CD4-positive, CD25-positive, alpha-beta regulatory T cell (primary cell): ENCODE results near the gene COG5. TPM values are rescaled to one million over a fixed set of nuclear protein-coding genes. Genes with fewer than 3 reads are reported as not detected.

Experiments used
- ATAC-seq, 2 donors: fragments of 150-1000 bp; cut with Tn5 transposase; one replicate each; pipeline ENCODE4 v1.10.0; 2021; ENCODE audit warnings: low read depth in 2 of 2, moderate number of reproducible peaks in 2 of 2, moderate library complexity in 1 of 2
- DNase-seq, 3 donors: peaks; one replicate each; pipeline versions ENCODE4 v3.0.0 to v3.0.0-alpha.2; 2012 to 2022; ENCODE audit warnings: mixed read lengths in 1 of 3
- H3K27ac ChIP-seq: one replicate; pipeline ENCODE4 v1.7.0; 2013; ENCODE audit warnings: mild to moderate bottlenecking, low read length; ENCODE audit not compliant: insufficient read depth, poor library complexity, severe bottlenecking
- H3K27me3 ChIP-seq: one replicate; pipeline ENCODE4 v1.7.0; 2013; ENCODE audit warnings: low read length; ENCODE audit not compliant: control insufficient read depth, insufficient read depth
- H3K36me3 ChIP-seq: one replicate; pipeline ENCODE4 v1.7.0; 2013; ENCODE audit warnings: mild to moderate bottlenecking, low read length, moderate library complexity; ENCODE audit not compliant: control insufficient read depth, insufficient read depth
- H3K4me1 ChIP-seq: 2 replicates; pipeline ENCODE4 v1.7.0; 2013; ENCODE audit warnings: mild to moderate bottlenecking, low read length; ENCODE audit not compliant: insufficient read depth, control insufficient read depth, poor library complexity, severe bottlenecking
- H3K4me3 ChIP-seq: one replicate; pipeline ENCODE4 v1.7.0; 2013; ENCODE audit warnings: low read depth, mild to moderate bottlenecking, low read length, moderate library complexity
- H3K9me3 ChIP-seq, 2 experiments: 1 replicate in 1 of 2; 2 replicates in 1 of 2; pipeline ENCODE4 v1.7.0; 2013; ENCODE audit warnings: low read length in 2 of 2, mild to moderate bottlenecking in 1 of 2, moderate library complexity in 1 of 2; ENCODE audit not compliant: control insufficient read depth in 2 of 2
- H3K27ac Mint-ChIP-seq, 3 donors: one replicate each; pipeline ENCODE4 v1.8.0; 2020 to 2022; ENCODE audit warnings: mild to moderate bottlenecking in 3 of 3, mixed read lengths in 3 of 3, moderate library complexity in 2 of 3
- H3K27me3 Mint-ChIP-seq: one replicate; pipeline ENCODE4 v1.8.0; 2022; ENCODE audit warnings: mild to moderate bottlenecking, mixed read lengths
- H3K36me3 Mint-ChIP-seq: one replicate; pipeline ENCODE4 v1.8.0; 2020; ENCODE audit warnings: mixed read lengths
- H3K4me1 Mint-ChIP-seq, 4 donors: one replicate each; pipeline ENCODE4 v1.8.0; 2020 to 2022; ENCODE audit warnings: mixed read lengths in 4 of 4, mild to moderate bottlenecking in 1 of 4
- H3K4me3 Mint-ChIP-seq, 4 donors: one replicate each; pipeline ENCODE4 v1.8.0; 2020 to 2022; ENCODE audit warnings: mild to moderate bottlenecking in 4 of 4, mixed read lengths in 4 of 4, moderate library complexity in 3 of 4
- H3K9me3 Mint-ChIP-seq, 7 donors: one replicate each; pipeline ENCODE4 v1.8.0; 2020 to 2022; ENCODE audit warnings: mixed read lengths in 7 of 7, mild to moderate bottlenecking in 3 of 7, moderate library complexity in 2 of 7
- polyA plus RNA-seq, 4 donors: library from polyadenylated mRNA; unstranded; fragments of 300-500 nt; fragmentation: Illumina TruSeq; gene quantifications; one replicate each; pipeline ENCODE4 v1.2.3, GENCODE V29; 2021
- total RNA-seq: library from RNA; stranded (reverse); gene quantifications from one replicate; pipeline ENCODE4 v1.2.3, GENCODE V29; 2022

Gene COG5
- total and polyA plus RNA-seq, 5 donors from 2014 or later = 23.2 to 68.2 (median 34.5) TPM

DNA sequence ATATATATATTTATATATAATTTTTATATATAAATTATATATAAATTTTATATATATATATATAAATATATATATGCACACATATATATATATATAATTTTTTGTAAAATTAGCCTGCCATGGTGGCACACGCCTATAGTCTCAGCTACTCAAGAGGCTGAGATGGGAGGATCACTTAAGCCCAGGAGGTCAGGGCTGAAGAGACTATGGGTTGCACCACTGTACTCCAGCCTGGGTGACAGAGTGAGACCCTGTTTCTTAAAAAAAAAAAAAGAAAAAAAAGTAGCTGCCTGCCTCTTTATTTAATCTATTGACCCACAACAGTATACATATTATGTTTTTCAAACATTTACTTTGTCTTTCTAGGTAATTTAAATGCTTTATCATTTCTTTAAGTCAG, 35.5 kb upstream of the COG5 start:
- peaks cover 28% of the 10 kb centered on the region for H3K36me3 ChIP-seq
- no peaks in the 10 kb centered on the region for H3K9me3 ChIP-seq
- Mint-ChIP-seq H3K9me3 (no peaks in the 10 kb centered on the region), H3K4me3 (no peak overlapping the region), H3K4me1 (peaks cover 0 to 4% (median 0%) of the 10 kb centered on the region in 4 donors), H3K36me3 (peaks cover 33% of the 10 kb centered on the region), H3K27ac (no peak overlapping the region), H3K27me3 (no peaks in the 10 kb centered on the region)
- no peak overlapping the region for H3K27ac ChIP-seq
- no peak overlapping the region for H3K4me3 ChIP-seq
- H3K4me1 ChIP-seq = no peaks in the 10 kb centered on the region
- no peak for ATAC-seq
- H3K27me3 ChIP-seq = no peaks in the 10 kb centered on the region
- no peak for DNase-seq

DNA sequence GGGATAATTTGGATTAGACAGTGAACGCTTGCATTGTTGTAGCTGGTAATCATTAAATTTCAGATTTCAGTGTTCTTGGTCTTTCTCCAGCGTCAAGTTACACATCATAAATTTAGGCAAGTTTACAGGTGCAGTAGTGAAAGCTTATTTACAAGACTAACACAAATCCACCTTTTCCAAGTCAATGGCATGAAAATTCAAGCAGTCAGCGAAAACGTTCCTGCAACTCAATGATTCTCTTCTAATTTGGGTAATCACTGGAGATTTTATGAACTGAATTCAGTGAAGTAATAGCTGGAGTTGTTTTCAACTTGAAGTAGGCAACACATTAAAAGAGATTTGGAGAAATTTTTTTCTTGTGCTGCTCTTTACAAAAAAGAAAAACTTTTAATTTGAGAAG, 34.2 kb upstream of the COG5 start:
- Mint-ChIP-seq H3K36me3 (peaks cover 37% of the 10 kb centered on the region), H3K4me1 (peaks cover 0 to 4% (median 0%) of the 10 kb centered on the region in 4 donors), H3K27me3 (no peaks in the 10 kb centered on the region), H3K4me3 (no peak overlapping the region), H3K9me3 (no peaks in the 10 kb centered on the region), H3K27ac (no peak overlapping the region)
- peaks cover 32% of the 10 kb centered on the region for H3K36me3 ChIP-seq
- no peak overlapping the region for H3K27ac ChIP-seq
- DNase-seq (no peak), ATAC-seq (no peak)
- no peaks in the 10 kb centered on the region for H3K9me3 ChIP-seq
- no peaks in the 10 kb centered on the region for H3K4me1 ChIP-seq
- no peaks in the 10 kb centered on the region for H3K27me3 ChIP-seq
- H3K4me3 ChIP-seq = no peak overlapping the region

DNA sequence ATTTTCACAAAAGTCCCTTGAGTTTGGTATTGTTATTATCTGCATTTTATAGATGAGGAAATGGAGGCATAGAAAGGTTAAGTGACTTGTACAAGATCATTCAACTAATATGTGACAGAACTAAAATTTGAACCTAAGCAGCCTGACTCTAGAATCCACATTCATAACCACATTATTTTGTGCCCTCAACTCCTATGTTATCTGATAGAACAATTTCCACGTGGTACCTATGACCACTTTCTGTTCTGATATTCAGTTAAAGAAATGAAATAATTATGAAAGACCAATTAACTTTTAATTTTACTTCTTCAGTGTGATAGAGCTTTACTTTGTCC, 33.8 kb upstream of the COG5 start:
- DNase-seq (no peak), ATAC-seq (no peak)
- no peaks in the 10 kb centered on the region for H3K27me3 ChIP-seq
- Mint-ChIP-seq H3K27ac (no peak overlapping the region), H3K9me3 (no peaks in the 10 kb centered on the region), H3K36me3 (peaks cover 37% of the 10 kb centered on the region), H3K27me3 (no peaks in the 10 kb centered on the region), H3K4me3 (no peak overlapping the region), H3K4me1 (peaks cover 0 to 4% (median 0%) of the 10 kb centered on the region in 4 donors)
- H3K9me3 ChIP-seq = no peaks in the 10 kb centered on the region
- H3K27ac ChIP-seq = no peak overlapping the region
- no peak overlapping the region for H3K4me3 ChIP-seq
- H3K4me1 ChIP-seq = no peaks in the 10 kb centered on the region
- peaks cover 32% of the 10 kb centered on the region for H3K36me3 ChIP-seq

DNA sequence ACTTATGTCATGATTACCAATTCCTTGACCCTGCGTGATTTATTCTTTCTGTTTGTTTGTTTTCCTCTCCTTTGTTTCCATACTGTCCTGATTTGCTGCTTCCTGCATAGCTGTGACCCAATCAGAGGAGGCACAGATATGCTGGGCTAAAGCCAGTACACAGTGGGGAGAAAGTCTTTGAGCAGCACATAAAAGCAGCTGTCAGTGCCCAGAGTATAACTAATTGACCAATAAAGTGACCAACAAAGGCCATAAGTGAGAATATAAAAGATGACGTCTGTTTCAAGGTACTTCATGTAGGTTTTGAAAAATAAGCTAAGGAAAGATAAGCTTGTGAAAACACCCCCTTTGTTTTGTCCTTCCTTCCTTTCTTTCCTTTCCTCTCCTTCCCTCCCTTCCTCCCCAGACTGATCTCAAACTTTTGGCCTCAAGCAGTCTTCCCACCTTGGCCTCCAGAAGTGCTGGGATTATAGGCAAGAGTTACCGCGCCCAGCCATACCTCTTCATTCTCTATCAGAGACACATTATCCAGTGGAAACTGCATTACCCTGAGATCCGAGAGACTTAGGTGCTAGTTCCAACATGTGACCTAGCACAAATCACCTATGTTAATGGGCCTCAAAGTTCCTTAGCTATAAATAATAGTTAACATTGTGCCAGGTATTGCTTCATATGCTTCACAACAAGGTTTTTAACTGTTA, 33.3 kb upstream of the COG5 start:
- H3K27ac Mint-ChIP-seq = peak overlapping the region in 2 of 3 donors; percentile 21 to 28
- Histone ChIP-seq H3K27me3 (no peaks in the 10 kb centered on the region), H3K9me3 (no peaks in the 10 kb centered on the region), H3K4me3 (no peak overlapping the region), H3K27ac (no peak overlapping the region), H3K4me1 (no peaks in the 10 kb centered on the region), H3K36me3 (peaks cover 31% of the 10 kb centered on the region)
- ATAC-seq = no peak
- peaks cover 0 to 4% (median 0%) of the 10 kb centered on the region in 4 donors for H3K4me1 Mint-ChIP-seq
- no peak for DNase-seq
- no peaks in the 10 kb centered on the region for H3K9me3 Mint-ChIP-seq
- H3K27me3 Mint-ChIP-seq = no peaks in the 10 kb centered on the region
- H3K36me3 Mint-ChIP-seq = peaks cover 37% of the 10 kb centered on the region
- H3K4me3 Mint-ChIP-seq = no peak overlapping the region

DNA sequence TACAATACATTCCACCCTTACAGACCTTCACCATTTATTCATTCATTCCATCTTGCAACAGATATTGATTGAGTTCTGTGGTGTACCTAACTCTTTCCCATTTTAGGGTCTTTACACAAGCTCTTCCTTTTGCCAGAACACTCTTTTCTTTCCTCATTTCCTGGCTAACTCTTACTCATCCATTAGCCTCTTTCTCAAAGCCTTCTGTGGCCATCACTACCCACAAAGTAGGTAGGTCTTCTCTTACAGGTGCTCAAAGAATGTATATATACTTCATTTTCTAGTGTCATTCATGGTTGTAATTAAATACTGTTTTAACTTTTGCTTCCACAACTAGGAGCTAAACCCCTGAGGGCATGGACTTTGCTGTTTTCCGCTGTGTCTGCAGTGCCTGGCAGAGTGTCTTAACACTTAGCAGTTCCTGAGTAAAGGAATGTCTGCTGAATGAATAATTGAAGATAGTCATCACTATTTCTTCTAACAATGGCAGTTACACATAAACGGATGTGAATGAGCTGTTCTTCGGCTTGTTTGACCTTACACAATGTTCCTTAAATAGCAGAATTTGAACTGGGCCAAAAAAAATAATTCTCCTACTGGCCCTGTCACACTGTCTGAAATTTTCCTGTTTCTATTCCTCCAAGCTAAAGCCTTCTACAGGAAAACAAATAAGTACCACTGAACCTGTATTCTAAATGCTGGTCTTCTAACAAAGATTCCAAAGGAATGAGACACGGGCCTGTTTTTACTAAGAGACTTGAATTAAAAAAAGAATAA, 31.4 kb upstream of the COG5 start:
- H3K4me3 ChIP-seq = no peak overlapping the region
- Mint-ChIP-seq H3K4me3 (no peak overlapping the region), H3K27me3 (no peaks in the 10 kb centered on the region), H3K36me3 (peaks cover 26% of the 10 kb centered on the region), H3K27ac (no peak overlapping the region), H3K9me3 (no peaks in the 10 kb centered on the region), H3K4me1 (peaks cover 0 to 12% (median 2%) of the 10 kb centered on the region in 4 donors)
- H3K27ac ChIP-seq = no peak overlapping the region
- peaks cover 20% of the 10 kb centered on the region for H3K36me3 ChIP-seq
- no peaks in the 10 kb centered on the region for H3K4me1 ChIP-seq
- no peak for DNase-seq
- no peaks in the 10 kb centered on the region for H3K9me3 ChIP-seq
- ATAC-seq = no peak
- no peaks in the 10 kb centered on the region for H3K27me3 ChIP-seq

DNA sequence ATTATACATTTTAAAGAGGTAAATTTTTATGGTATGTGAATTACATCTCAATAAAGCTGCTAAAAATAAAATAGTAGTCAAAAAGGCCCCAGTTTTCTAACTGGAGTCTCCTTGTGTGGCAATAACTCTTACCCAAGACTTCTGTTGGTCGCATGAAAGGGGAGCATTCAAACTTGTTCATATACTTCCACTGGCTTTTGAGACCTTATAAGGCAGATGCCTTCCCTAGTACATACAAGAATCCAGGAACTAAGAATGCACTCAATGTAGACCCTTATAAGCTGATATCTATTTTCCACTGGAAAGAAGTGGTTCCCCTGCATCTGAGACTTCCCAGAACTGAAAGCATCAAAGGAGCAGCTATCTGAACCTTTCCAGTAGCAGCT, 29.3 kb upstream of the COG5 start:
- no peak overlapping the region for H3K27ac ChIP-seq
- DNase-seq (no peak), ATAC-seq (no peak)
- no peaks in the 10 kb centered on the region for H3K27me3 Mint-ChIP-seq
- H3K27me3 ChIP-seq = no peaks in the 10 kb centered on the region
- H3K9me3 ChIP-seq = no peaks in the 10 kb centered on the region
- peaks cover 31% of the 10 kb centered on the region for H3K36me3 Mint-ChIP-seq
- H3K4me1 ChIP-seq = no peaks in the 10 kb centered on the region
- H3K36me3 ChIP-seq = peaks cover 19% of the 10 kb centered on the region
- H3K4me1 Mint-ChIP-seq = peaks cover 0 to 13% (median 0%) of the 10 kb centered on the region in 4 donors
- H3K4me3 Mint-ChIP-seq = no peak overlapping the region
- no peak overlapping the region for H3K27ac Mint-ChIP-seq
- H3K9me3 Mint-ChIP-seq = no peaks in the 10 kb centered on the region
- no peak overlapping the region for H3K4me3 ChIP-seq

DNA sequence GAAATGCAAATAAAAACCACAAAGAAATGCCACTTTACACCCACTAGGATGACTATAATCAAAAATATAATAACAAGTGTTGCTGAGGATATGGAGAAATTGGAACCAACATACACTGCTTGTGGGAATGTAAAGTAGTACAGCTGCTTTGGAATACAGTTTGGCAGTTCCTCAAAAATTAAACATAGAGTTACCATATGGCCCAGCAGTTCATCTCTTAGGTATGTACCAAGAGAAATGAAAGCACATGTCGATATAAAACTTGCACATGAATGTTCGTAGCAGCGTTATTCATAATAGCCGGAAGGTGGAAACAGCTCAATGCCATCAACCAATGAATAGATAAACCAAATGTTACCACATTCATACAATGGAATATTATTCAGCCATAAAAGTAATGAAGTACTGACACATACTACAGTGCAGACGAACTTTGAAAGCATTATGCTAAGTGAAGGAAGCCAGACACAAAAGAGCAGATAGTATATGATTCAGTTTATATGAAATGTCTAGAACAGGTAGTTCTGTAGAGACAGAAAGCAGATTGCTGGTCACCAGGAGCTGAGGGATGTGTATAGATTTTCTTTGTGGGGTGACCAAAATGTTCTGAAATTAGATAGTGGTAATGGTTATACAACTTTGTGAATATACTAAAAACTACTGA, 28.8 kb upstream of the COG5 start:
- no peak for ATAC-seq
- no peak for DNase-seq
- no peaks in the 10 kb centered on the region for H3K9me3 Mint-ChIP-seq
- no peak overlapping the region for H3K27ac Mint-ChIP-seq
- peaks cover 30% of the 10 kb centered on the region for H3K36me3 Mint-ChIP-seq
- peaks cover 0 to 13% (median 0%) of the 10 kb centered on the region in 4 donors for H3K4me1 Mint-ChIP-seq
- H3K4me3 ChIP-seq = no peak overlapping the region
- no peaks in the 10 kb centered on the region for H3K27me3 Mint-ChIP-seq
- H3K36me3 ChIP-seq = peaks cover 19% of the 10 kb centered on the region
- no peaks in the 10 kb centered on the region for H3K4me1 ChIP-seq
- H3K27ac ChIP-seq = no peak overlapping the region
- no peak overlapping the region for H3K4me3 Mint-ChIP-seq
- H3K27me3 ChIP-seq = no peaks in the 10 kb centered on the region
- no peaks in the 10 kb centered on the region for H3K9me3 ChIP-seq
